Fibroblast of mammary gland (primary cell): ENCODE results near the gene HIVEP3.

Experiments used
- DNase-seq: peaks from one replicate; pipeline ENCODE4 v3.0.0-alpha.2; 2010; ENCODE audit warnings: low read depth
- H3K4me3 ChIP-seq: 2 replicates; pipeline ENCODE4 v1.5.1; 2011; ENCODE audit warnings: low read depth, mild to moderate bottlenecking, low read length, moderate library complexity; ENCODE audit not compliant: control insufficient read depth
- TF ChIP-seq, protein P1 (sequence below): conservative IDR thresholded peaks from 2 replicates; pipeline ENCODE4 v1.5.1; 2011; ENCODE audit warnings: low read depth, low read length, inconsistent platforms; ENCODE audit not compliant: control insufficient read depth, insufficient read depth

The HIVEP3 gene

DNA sequence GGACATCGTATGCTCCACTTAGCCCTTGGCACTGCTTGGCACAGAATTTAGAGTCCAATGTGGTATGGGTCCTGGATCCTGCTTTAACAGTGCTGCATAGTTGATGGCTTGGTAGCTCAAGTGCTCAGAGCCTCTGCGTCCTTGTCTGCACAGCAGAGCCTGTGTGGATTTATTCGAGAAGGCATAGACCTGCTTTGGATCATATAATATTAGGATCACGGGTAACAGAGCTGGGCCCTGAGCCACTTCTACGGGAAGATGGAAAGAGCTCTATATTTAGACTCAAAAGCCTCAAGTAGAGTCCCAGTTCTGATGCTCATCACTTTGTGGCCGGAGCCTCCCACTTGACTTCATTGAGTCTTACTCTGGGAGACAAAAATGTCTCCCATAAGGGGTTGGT is 269.9 kb downstream of the HIVEP3 start:
- no peak overlapping the region for H3K4me3 ChIP-seq
- DNase-seq = no peak
- TF ChIP-seq, protein P1, sequence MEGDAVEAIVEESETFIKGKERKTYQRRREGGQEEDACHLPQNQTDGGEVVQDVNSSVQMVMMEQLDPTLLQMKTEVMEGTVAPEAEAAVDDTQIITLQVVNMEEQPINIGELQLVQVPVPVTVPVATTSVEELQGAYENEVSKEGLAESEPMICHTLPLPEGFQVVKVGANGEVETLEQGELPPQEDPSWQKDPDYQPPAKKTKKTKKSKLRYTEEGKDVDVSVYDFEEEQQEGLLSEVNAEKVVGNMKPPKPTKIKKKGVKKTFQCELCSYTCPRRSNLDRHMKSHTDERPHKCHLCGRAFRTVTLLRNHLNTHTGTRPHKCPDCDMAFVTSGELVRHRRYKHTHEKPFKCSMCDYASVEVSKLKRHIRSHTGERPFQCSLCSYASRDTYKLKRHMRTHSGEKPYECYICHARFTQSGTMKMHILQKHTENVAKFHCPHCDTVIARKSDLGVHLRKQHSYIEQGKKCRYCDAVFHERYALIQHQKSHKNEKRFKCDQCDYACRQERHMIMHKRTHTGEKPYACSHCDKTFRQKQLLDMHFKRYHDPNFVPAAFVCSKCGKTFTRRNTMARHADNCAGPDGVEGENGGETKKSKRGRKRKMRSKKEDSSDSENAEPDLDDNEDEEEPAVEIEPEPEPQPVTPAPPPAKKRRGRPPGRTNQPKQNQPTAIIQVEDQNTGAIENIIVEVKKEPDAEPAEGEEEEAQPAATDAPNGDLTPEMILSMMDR = no peak

DNA sequence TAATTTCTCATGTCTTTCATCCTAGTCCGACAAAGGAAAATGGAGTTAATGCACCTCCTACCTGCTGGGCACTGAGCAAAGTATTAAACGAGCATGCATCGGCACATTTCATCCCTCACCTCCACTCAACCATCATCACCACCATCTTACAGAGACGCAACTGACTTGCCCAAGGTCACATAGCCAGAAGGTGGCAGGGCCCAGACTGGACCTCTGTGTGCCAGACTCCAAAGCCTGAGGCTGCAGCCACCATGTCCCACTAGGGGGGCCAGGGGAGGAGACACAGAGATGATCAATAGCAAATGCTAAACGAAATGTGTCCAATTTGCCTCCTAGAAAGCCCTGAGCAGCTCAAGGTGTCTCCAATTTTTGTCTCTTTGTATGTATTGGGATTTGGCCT is 270.5 kb downstream of the HIVEP3 start:
- DNase-seq = no peak
- H3K4me3 ChIP-seq = no peak overlapping the region
- TF ChIP-seq, protein P1 = no peak

DNA sequence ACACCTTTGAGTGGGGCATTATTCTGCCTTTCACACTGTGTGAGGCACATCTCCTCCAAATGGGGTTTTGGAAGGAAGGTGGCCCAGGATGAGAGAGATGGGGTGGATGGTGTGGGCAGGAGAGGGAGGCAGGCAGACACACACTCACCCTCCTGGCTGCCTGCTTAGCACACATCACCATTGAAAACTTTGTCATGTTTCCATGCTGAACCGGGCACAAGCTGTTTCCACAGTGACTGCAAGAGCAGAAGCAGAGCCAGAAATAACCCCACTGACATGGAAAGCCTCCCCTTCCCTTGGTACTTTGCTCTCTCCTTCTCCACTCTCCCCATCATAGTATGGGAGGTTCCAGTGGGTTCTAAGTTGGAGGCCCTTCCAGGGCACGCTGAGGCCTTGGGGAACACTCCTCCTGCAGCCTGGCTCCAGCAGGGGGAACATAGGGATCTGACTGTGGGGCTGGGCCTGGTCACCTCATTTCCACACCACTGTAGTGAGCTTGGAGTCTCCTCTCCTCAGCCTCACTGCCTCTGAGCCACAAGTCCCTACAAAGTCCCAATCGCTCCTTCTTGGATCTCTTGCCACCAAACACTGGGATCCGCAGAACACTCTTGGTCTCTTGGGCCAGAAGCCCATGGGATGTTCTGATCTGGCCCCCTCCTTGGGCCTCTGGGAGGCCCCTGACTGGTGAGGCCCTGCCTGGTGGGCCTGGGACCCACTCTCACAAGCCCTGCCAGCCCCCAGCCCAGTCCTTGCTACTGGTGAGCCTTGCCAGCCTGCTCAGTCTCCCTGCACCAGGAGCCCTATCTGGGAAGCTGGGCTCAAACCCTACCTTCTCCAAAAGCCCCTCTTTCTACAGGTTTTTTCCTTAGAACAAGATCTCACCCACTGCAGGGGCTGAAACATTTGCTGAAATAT is 271.2 kb downstream of the HIVEP3 start:
- no peak overlapping the region for H3K4me3 ChIP-seq
- TF ChIP-seq, protein P1 = no peak
- no peak for DNase-seq

GRCh38 chr1:41646186-41646585 is 272.5 kb downstream of the HIVEP3 start:
- TF ChIP-seq, protein P1 = no peak
- no peak for DNase-seq
- H3K4me3 ChIP-seq = no peak overlapping the region

GRCh38 chr1:41645062-41645461 is 273.7 kb downstream of the HIVEP3 start:
- TF ChIP-seq, protein P1 = no peak
- no peak for DNase-seq
- no peak overlapping the region for H3K4me3 ChIP-seq

DNA sequence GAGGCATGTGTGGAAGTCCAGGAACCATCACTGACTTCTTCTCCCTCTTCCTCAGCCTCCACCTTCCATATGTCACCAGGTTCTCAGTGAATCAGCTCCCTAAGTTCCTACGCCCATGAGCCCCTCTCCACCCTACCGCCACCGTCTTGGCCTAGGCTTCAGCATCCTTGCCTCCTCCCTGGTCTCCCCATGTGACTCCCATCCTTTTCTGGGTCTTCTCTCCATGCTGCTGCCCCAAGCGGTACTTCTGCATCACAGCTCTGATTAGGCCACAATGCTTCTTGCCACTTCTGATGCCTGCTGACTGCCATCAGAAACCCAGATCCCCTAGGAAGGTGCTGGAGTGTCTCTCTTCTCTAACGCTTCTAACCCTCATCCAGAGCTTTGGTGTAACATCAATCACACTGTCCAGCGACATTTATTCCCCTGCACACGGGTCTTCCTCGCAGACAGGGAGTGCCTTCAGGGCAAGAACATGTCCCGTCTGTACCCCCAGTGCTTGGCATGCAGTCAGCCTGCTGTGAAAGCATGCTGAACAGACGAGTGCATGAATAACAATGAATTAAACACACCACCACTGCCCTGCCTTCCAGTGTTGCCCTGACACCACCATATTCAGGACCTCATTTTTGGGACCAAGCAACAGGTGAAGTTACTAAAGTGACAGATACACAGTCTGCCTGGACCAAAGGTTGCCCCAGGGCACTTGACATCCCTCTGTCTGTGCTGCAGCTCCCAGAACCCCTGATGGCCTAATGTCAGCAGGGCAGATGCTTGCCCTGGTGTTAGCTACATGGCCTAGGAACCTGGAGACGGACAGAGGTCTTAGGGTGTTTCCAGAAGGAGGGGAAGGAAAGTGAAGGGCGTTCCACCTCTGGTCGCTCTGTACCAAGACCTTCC is 275.6 kb downstream of the HIVEP3 start:
- DNase-seq = no peak
- TF ChIP-seq, protein P1 = no peak
- H3K4me3 ChIP-seq = no peak overlapping the region
